H9 (cell line): ENCODE results near the gene ZNF77. TPM values are rescaled to one million over a fixed set of nuclear protein-coding genes. Genes with fewer than 3 reads are reported as not detected.

ENCODE experiments used
- DNase-seq: peaks from one replicate; pipeline ENCODE4 v3.0.0-alpha.2; 2017
- H2AFZ ChIP-seq: one replicate; pipeline ENCODE4 v1.6.1; 2013; ENCODE audit warnings: mild to moderate bottlenecking, low read length, control low read depth, moderate library complexity
- H2AK5ac ChIP-seq: 2 replicates; pipeline ENCODE4 v1.6.1; 2013; ENCODE audit warnings: low read length, control low read depth, mixed read lengths; ENCODE audit not compliant: insufficient read length
- H2BK120ac ChIP-seq: one replicate; pipeline ENCODE4 v1.6.1; 2013; ENCODE audit warnings: low read depth, mild to moderate bottlenecking, low read length, control low read depth, inconsistent platforms; ENCODE audit not compliant: poor library complexity, severe bottlenecking
- H2BK12ac ChIP-seq: 2 replicates; pipeline ENCODE4 v1.6.1; 2013; ENCODE audit warnings: low read length, control low read depth, mixed read lengths, low read depth; ENCODE audit not compliant: insufficient read length
- H2BK15ac ChIP-seq: 2 replicates; pipeline ENCODE4 v1.6.1; 2013; ENCODE audit warnings: low read depth, low read length, control low read depth
- H2BK20ac ChIP-seq: one replicate; pipeline ENCODE4 v1.6.1; 2013; ENCODE audit warnings: low read depth, mild to moderate bottlenecking, low read length, control low read depth, inconsistent platforms; ENCODE audit not compliant: poor library complexity, severe bottlenecking
- H2BK5ac ChIP-seq: 2 replicates; pipeline ENCODE4 v1.6.1; 2013; ENCODE audit warnings: low read length, control low read depth, mixed read lengths; ENCODE audit not compliant: insufficient read length
- H3K14ac ChIP-seq: 2 replicates; pipeline ENCODE4 v1.6.1; 2013; ENCODE audit warnings: low read length, control low read depth; ENCODE audit not compliant: insufficient read depth
- H3K18ac ChIP-seq: 2 replicates; pipeline ENCODE4 v1.6.1; 2013; ENCODE audit warnings: low read depth, mild to moderate bottlenecking, mixed read lengths, low read length, control low read depth; ENCODE audit not compliant: insufficient read length
- H3K23ac ChIP-seq: 2 replicates; pipeline ENCODE4 v1.6.1; 2013; ENCODE audit warnings: low read length, control low read depth, mixed read lengths, low read depth; ENCODE audit not compliant: insufficient read length
- H3K23me2 ChIP-seq: 2 replicates; pipeline ENCODE4 v1.6.1; 2013; ENCODE audit warnings: low read depth, mild to moderate bottlenecking, mixed read lengths, low read length, control low read depth; ENCODE audit not compliant: insufficient read length, poor library complexity, severe bottlenecking
- H3K27ac ChIP-seq: 2 replicates; pipeline ENCODE4 v1.5.1; 2013; ENCODE audit warnings: low read length, control low read depth, mixed read lengths, low read depth; ENCODE audit not compliant: insufficient read length
- H3K27me3 ChIP-seq: 2 replicates; pipeline ENCODE4 v1.6.1; 2013; ENCODE audit warnings: low read length, control low read depth, inconsistent platforms; ENCODE audit not compliant: insufficient read depth
- H3K4ac ChIP-seq: 2 replicates; pipeline ENCODE4 v1.6.1; 2013; ENCODE audit warnings: low read depth, mild to moderate bottlenecking, control low read depth, inconsistent platforms, low read length, moderate library complexity
- H3K4me1 ChIP-seq: 2 replicates; pipeline ENCODE4 v1.6.1; 2013; ENCODE audit warnings: low read length, control low read depth, inconsistent platforms; ENCODE audit not compliant: insufficient read depth
- H3K4me2 ChIP-seq: 2 replicates; pipeline ENCODE4 v1.6.1; 2013; ENCODE audit warnings: low read length, control low read depth, mixed read lengths; ENCODE audit not compliant: insufficient read length, insufficient read depth
- H3K56ac ChIP-seq: 2 replicates; pipeline ENCODE4 v1.6.1; 2013; ENCODE audit warnings: low read depth, mild to moderate bottlenecking, mixed read lengths, low read length, control low read depth; ENCODE audit not compliant: insufficient read length
- H3K79me1 ChIP-seq: 2 replicates; pipeline ENCODE4 v1.6.1; 2013; ENCODE audit warnings: low read depth, mild to moderate bottlenecking, moderate library complexity, low read length, control low read depth, inconsistent platforms; ENCODE audit not compliant: insufficient read depth, poor library complexity, severe bottlenecking
- H3K79me2 ChIP-seq: 2 replicates; pipeline ENCODE4 v1.6.1; 2013; ENCODE audit warnings: low read length, control low read depth, inconsistent platforms; ENCODE audit not compliant: insufficient read depth
- H3K9ac ChIP-seq: 2 replicates; pipeline ENCODE4 v1.6.1; 2013; ENCODE audit warnings: low read length, control low read depth, mixed read lengths; ENCODE audit not compliant: insufficient read length; ENCODE audit errors: extremely low read depth
- H3K9me3 ChIP-seq: one replicate; pipeline ENCODE4 v1.6.1; 2013; ENCODE audit warnings: low read depth, low read length, inconsistent platforms; ENCODE audit not compliant: control insufficient read depth
- H3T11ph ChIP-seq: one replicate; pipeline ENCODE4 v1.6.1; 2013; ENCODE audit warnings: mild to moderate bottlenecking, low read length, control low read depth, inconsistent platforms
- H4K20me1 ChIP-seq: one replicate; pipeline ENCODE4 v1.6.1; 2013; ENCODE audit not compliant: control insufficient read depth, insufficient read length, insufficient read depth
- H4K5ac ChIP-seq: 2 replicates; pipeline ENCODE4 v1.6.1; 2013; ENCODE audit warnings: low read depth, mild to moderate bottlenecking, mixed read lengths, low read length, control low read depth; ENCODE audit not compliant: insufficient read length
- H4K8ac ChIP-seq: replicated peaks from 2 replicates; pipeline ENCODE4 v1.6.1; 2013; ENCODE audit warnings: low read length, control low read depth, mixed read lengths, low read depth; ENCODE audit not compliant: insufficient read length
- H4K91ac ChIP-seq: 2 replicates; pipeline ENCODE4 v1.6.1; 2013; ENCODE audit warnings: low read depth, mild to moderate bottlenecking, moderate library complexity, mixed read lengths, low read length, control low read depth; ENCODE audit not compliant: insufficient read length
- H3K27ac Mint-ChIP-seq, 3 experiments: 2 replicates in 2 of 3; 3 replicates in 1 of 3; pipeline ENCODE4 v1.8.0; 2020 to 2021; ENCODE audit warnings: mixed read lengths in 3 of 3, mild to moderate bottlenecking in 1 of 3, moderate library complexity in 1 of 3
- H3K27me3 Mint-ChIP-seq: 2 replicates; pipeline ENCODE4 v1.8.0; 2021; ENCODE audit warnings: low read depth, mild to moderate bottlenecking, moderate library complexity, mixed read lengths
- H3K36me3 Mint-ChIP-seq, 3 experiments: 2 replicates in 2 of 3; 3 replicates in 1 of 3; pipeline ENCODE4 v1.8.0; 2020 to 2021; ENCODE audit warnings: low read depth in 3 of 3, mixed read lengths in 3 of 3; ENCODE audit not compliant: insufficient read depth in 1 of 3
- H3K4me1 Mint-ChIP-seq, 2 experiments: 2 replicates each; pipeline ENCODE4 v1.8.0; 2020; ENCODE audit warnings: mixed read lengths in 2 of 2
- H3K4me3 Mint-ChIP-seq, 2 experiments: 2 replicates in 1 of 2; 3 replicates in 1 of 2; pipeline ENCODE4 v1.8.0; 2020 to 2021; ENCODE audit warnings: mild to moderate bottlenecking in 2 of 2, mixed read lengths in 2 of 2, moderate library complexity in 1 of 2
- H3K9me3 Mint-ChIP-seq, 2 experiments: 2 replicates in 1 of 2; 3 replicates in 1 of 2; pipeline ENCODE4 v1.8.0; 2020; ENCODE audit warnings: mild to moderate bottlenecking in 2 of 2, mixed read lengths in 2 of 2, moderate library complexity in 1 of 2
- WGBS: extraction: QIAGEN DNeasy Blood & Tissue Kit; methylation state at CpG from one replicate; pipeline ENCODE4 v1.1.7; 2013; ENCODE audit warnings: missing lambda C conversion rate, low lambda C conversion rate, mixed read lengths; ENCODE audit not compliant: insufficient read length; ENCODE audit errors: extremely low coverage; 5-methylcytosine and 5-hydroxymethylcytosine counted together
- total RNA-seq: library from RNA; stranded (reverse); gene quantifications from 2 replicates; pipeline ENCODE4 v1.2.1, GENCODE V29; 2021
- TF ChIP-seq, protein P1 (sequence below): fragments of 200-600 bp; sonication (generic); conservative IDR thresholded peaks from 3 replicates; pipeline ENCODE4 v1.8.0; 2021; ENCODE audit warnings: antibody characterized with exemption, mild to moderate bottlenecking

ZNF77 gene
- total RNA-seq, 1 experiment from 2014 or later: 4.6 TPM

GRCh38 chr19:2981898-2982297, 37.1 kb upstream of the ZNF77 start:
- DNase-seq: no peak
- no CpG with 5 or more reads among the region's 5 CpGs for WGBS
- peaks cover 5% of the 10 kb centered on the region; the same call in 1 of the 2 replicates for H3K4me1 ChIP-seq

More at GRCh38 chr19:2981898-2982297, 37.1 kb upstream of the ZNF77 start:
- H3K27ac ChIP-seq: no peak overlapping the region
- H2BK5ac ChIP-seq: no peak overlapping the region
- H3T11ph ChIP-seq: no peak overlapping the region
- no peaks in the 10 kb centered on the region for H4K20me1 ChIP-seq
- no peaks in the 10 kb centered on the region for H3K27me3 ChIP-seq
- TF ChIP-seq, protein P1, sequence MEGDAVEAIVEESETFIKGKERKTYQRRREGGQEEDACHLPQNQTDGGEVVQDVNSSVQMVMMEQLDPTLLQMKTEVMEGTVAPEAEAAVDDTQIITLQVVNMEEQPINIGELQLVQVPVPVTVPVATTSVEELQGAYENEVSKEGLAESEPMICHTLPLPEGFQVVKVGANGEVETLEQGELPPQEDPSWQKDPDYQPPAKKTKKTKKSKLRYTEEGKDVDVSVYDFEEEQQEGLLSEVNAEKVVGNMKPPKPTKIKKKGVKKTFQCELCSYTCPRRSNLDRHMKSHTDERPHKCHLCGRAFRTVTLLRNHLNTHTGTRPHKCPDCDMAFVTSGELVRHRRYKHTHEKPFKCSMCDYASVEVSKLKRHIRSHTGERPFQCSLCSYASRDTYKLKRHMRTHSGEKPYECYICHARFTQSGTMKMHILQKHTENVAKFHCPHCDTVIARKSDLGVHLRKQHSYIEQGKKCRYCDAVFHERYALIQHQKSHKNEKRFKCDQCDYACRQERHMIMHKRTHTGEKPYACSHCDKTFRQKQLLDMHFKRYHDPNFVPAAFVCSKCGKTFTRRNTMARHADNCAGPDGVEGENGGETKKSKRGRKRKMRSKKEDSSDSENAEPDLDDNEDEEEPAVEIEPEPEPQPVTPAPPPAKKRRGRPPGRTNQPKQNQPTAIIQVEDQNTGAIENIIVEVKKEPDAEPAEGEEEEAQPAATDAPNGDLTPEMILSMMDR: no peak
- H3K9ac ChIP-seq: no peak overlapping the region
- no peak overlapping the region for H4K91ac ChIP-seq
- Mint-ChIP-seq H3K36me3 (no peaks in the 10 kb centered on the region), H3K9me3 (peaks cover 0 to 4% of the 10 kb centered on the region in 2 experiments; a peak in 1 of 5 replicates), H3K27me3 (peaks cover 92% of the 10 kb centered on the region), H3K4me3 (peak overlapping the region in 1 of 2 experiments; percentile 24; a peak in 3 of 5 replicates), H3K27ac (no peak overlapping the region; a peak in 1 of 7 replicates), H3K4me1 (peaks cover 27 to 49% of the 10 kb centered on the region in 2 experiments)
- H2AK5ac ChIP-seq: no peak overlapping the region
- peaks cover under 1% of the 10 kb centered on the region for H3K23me2 ChIP-seq
- no peak overlapping the region for H2BK12ac ChIP-seq
- H3K4ac ChIP-seq: no peak overlapping the region
- H3K4me2 ChIP-seq: no peak overlapping the region
- no peak overlapping the region for H2BK15ac ChIP-seq
- no peaks in the 10 kb centered on the region for H3K79me1 ChIP-seq
- no peak overlapping the region for H3K23ac ChIP-seq
- H2BK120ac ChIP-seq: no peak overlapping the region
- H3K79me2 ChIP-seq: no peaks in the 10 kb centered on the region
- no peak overlapping the region for H2BK20ac ChIP-seq
- H3K18ac ChIP-seq: no peak overlapping the region
- H4K8ac ChIP-seq: no peak overlapping the region
- no peak overlapping the region for H4K5ac ChIP-seq
- H2AFZ ChIP-seq: no peak overlapping the region
- H3K9me3 ChIP-seq: no peaks in the 10 kb centered on the region
- H3K14ac ChIP-seq: no peak overlapping the region
- no peak overlapping the region for H3K56ac ChIP-seq
